Measurements from ENCODE around the gene WDR86.

GRCh38 chr7:151386301-151387160 lies 23.3 kb downstream of the WDR86 start:
- TF ChIP-seq ZNF384 (IDR thresholded peaks at IDR 0.05) (no peak), SUZ12 (IDR thresholded peaks at IDR 0.05) (no peak), TARDBP (IDR thresholded peaks at IDR 0.05) (no peak), PKNOX1 (IDR thresholded peaks at IDR 0.05) (no peak), FOXA1 (IDR thresholded peaks at IDR 0.05) (no peak), SP1 (IDR thresholded peaks at IDR 0.05) (no peak), ARNT (IDR thresholded peaks at IDR 0.05) (no peak), LEF1 (IDR thresholded peaks at IDR 0.05; ENCODE audit: borderline replicate concordance) (no peak), CTBP1 (IDR thresholded peaks at IDR 0.05; ENCODE audit: borderline replicate concordance) (no peak), ELF4 (IDR thresholded peaks at IDR 0.05) (no peak), NFRKB (IDR thresholded peaks at IDR 0.05) (no peak), HDGF (IDR thresholded peaks at IDR 0.05; ENCODE audit: borderline replicate concordance) (no peak)

Data from HEK293T (cell line).